GM19238 (cell line): Measurements from ENCODE around the gene NWD2.

Experiments
- DNase-seq: peaks from one replicate; pipeline ENCODE4 v3.0.0; 2011; ENCODE audit warnings: low spot score; ENCODE audit not compliant: insufficient read length

The NWD2 gene

DNA sequence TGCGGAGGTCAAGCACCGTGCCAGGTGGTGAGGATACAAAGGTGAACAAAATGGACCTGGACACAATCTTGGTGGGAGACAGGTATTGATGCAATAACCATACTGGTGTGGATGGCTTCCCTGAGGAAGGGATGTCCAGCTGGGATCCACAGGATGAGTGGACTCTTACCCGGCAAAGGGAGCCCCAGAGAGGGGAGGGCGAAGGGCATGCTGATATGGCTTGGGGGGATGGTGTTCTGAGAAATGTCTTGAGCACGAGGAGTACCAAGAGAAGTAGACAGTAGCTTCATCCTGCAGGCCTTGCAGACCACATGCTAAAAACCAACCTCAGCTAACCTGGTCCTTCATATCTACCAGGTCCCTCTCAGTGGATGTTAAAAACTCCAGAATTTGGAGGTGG lies 220.8 kb downstream of the NWD2 start:
- no peak for DNase-seq

DNA sequence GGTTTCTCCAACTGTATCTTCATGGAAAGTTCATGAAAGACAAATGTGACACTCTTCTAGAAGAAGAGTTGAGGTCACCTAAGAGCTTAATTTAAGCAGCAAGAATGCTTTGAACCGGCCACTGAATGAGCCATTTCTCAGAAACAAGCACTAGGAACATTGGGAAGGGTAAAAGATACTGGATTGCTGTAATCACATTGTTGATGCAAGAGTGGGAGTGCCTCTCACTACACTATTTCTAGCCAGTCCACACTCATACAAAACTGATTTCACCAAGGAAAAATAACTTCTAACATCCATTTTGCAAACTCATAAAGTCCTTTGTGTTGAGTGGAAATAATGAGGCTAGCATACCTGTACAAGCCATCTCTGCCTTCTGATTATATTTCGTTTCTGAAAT lies 221.3 kb downstream of the NWD2 start:
- DNase-seq = no peak

DNA sequence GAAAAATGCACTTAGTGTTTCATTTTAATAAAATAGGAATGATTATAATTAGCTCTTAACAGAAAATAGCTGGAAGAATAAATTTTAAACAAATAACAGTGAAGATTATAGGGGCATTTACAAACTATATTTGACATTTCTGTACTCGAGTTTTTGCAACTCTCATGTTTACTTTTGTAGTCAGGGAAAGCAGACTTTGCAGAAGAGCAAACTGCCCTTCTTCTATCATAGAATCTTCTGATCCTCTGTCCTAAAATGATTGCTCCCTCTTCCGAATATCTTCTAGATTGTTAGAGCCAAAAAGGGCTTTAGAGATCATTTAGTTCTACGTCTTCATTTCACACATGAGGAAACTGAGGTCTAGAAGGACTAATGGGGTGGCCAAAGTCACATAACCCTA lies 222.7 kb downstream of the NWD2 start:
- DNase-seq = no peak

DNA sequence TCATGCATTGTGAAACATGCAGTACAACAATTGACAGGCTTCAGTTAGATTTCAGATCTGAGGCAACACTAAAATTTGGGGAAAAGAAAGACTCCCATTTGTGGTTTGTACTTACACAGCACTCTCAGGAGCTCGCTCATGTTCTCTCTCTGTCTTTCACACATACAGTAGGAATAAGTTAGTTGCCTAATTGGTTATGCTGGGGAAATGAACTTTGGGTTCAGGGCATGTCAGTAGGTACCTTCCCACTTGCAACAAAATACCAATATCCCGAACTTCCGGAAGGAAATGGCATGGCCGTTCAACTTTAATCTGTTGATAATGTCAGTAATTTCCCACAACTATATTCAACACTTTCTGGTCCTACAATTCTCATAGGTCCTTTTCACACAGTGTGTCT lies 223.3 kb downstream of the NWD2 start:
- DNase-seq = no peak

DNA sequence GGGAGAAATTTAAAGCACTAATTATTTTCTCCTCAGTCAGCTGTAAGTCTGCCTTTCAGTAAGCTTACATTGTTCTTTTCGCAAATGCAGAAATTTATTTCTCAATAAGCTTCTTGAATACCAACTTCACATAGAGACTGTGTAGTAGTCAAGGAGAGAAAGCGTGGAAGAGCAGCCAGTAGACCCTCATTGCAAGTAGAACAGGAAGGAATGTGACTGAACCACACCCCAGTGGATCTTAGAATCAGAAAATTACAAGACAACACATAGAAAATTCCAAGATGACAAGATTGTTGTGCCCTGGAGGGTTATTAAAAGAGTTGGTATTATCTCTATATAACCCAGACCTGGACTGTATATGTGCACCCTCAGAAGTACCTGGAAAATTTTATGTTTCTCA lies 224.7 kb downstream of the NWD2 start:
- no peak for DNase-seq

DNA sequence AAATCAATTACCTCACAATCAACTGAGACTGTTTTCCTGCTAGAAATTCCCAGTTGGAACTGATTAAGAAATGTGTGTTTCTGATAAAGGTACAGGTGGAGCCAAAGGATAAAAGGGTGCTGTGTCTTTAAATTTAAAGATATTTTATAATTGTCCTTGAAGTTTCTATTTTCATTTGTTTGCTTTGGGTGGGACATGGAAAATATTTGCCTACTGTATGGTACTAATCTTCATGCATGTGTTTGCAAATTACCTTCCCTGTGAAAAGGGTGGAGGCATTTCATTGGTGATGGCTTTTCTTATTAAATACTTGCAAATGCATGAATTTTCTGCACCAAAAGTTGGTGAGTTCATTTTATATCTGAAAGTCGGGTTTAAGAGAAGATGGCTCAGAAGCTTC lies 225.7 kb downstream of the NWD2 start:
- no peak for DNase-seq

DNA sequence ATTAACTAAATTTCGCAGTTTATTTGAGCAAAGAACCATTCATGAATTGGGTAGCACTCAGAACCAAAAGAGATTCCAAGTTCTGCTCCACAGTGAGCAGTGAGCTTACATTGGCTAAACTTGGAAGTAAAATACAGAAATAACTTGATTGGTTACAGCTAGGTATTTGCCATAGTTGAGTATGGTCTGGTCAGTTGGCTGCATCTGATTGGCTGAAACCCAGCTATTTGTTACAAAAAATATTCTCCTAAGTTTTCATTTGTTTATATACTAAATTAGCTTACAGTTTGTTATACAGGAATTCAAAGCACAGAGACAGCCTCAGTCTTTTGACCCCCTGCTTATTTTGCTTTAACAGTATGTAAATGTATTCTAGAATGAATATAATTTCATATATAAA lies 226.6 kb downstream of the NWD2 start:
- DNase-seq = no peak

DNA sequence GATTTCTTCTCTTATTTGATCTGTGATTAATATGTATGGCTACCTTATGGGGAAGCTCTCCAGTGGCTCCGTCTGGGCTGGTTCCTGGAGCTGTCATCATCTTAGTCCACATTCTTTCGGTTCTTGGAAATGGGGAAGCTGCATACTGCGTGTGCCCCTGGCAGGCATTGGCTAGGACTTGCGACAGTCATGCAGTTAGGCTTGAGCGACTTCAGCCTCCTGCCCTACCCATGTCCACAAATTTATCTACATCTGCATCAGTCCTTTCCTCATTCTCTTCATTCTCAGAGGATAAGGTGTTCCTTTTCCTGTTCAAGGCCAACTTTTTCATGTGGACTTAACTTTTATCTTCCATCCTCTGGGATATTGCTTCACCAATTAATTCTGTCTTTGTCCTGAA lies 227.4 kb downstream of the NWD2 start:
- no peak for DNase-seq

DNA sequence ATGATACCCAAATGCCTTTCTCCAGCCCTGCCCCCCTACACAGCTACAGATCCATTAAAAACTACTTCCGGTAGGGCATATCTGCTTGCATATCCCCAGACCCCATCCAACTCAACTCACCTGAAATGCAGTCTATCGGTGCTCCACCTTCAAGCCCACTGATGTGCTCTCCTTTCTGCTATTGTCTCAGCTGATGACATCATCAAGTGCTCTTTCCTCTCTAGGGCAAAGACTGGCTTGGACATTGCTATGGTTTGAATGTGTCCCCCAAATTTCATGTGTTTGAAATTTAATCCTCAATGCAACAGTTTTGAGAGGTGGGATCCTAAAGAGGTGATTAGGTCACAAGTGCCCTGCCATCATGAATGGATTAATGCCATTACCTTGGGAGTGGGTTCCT lies 229.3 kb downstream of the NWD2 start:
- DNase-seq = no peak

DNA sequence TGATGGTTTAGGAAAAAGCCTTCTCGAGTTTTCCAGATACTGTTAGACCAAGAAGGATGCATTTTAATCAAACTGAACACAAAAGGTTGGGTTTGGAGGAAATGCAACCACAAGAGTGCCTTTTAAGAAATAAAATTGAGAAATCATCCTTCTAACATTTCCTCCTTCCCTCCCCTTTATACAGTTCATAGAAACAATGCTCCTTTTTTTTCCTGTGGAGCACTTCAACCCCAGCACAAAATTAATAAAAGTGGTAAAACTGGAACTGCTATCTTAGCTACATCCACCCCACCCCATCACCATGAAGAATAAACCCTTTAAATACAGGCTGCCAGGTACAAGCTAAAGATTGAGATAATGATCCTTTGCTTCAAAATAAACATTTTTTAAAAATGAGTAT lies 230.5 kb downstream of the NWD2 start:
- no peak for DNase-seq

DNA sequence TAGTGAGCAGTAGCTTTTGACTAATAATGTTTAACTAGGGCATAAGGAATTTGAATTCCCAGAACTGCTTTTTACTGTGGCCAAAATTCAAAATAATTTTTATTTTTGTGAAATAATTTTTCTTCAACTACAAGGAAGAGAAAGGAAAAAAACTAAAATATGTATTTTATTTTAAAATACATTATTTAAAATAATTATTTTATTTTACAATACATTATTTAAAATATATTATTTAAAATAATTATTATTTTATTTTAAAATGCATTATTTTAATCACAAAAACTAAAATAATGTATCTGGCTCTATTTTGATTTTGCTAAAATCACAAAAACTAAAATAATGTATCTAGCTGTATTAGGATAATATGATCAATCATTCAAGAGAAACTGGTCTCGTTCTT lies 231.2 kb downstream of the NWD2 start:
- no peak for DNase-seq

DNA sequence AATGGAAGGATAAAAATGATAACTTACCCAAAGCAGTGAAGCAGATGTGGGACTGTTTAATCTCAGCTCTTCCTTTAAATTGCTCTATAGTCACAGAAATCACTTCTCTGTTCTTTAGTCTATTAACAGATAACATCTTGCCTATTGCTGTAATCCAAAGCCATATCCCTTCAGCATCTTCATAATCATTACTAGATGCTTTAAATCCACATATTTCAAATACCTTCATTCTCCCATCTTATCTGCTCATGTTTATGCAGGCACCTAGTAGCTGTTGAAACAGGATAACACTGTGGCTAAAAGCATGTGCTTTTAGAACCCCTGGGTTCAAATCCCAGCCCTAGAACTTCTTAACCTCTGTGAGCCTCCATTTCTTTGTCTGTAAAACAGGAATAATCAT lies 231.7 kb downstream of the NWD2 start:
- DNase-seq = no peak

DNA sequence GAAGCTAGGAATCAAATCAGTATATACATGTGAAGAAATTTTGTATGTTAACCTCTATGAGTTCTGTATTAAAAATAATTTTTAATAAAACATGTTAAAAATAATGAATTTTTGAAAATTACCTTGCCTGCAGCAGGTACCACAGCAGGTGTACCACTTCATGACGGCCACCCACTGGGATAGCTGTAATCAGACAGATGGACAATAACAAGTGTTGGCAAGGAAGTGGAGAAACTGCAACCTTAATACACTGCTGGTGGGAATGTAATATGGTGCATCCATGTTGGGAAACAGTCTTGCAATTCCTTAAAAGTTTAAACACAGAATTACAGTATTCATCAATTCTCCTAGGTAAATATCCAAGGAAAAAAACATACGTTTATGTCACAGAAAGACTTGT lies 232.1 kb downstream of the NWD2 start:
- DNase-seq = no peak

DNA sequence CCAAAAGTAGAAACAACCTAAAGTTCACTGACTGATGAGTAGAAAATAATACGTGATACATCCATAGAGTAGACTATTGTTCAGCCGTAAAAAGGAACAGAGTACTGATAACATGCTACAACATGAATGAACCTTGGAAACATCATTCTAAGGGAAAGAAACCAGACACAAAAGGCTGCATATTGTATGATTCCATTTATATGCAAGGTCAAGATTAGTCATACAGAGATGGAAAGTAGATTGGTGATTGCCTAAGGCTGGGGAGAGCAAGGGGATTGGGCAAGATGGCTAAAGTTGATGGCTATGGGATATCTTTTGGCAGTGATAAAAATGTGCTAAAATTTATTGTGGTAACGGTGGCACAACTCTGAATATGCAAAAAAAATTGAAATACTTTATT lies 232.6 kb downstream of the NWD2 start:
- DNase-seq = no peak

DNA sequence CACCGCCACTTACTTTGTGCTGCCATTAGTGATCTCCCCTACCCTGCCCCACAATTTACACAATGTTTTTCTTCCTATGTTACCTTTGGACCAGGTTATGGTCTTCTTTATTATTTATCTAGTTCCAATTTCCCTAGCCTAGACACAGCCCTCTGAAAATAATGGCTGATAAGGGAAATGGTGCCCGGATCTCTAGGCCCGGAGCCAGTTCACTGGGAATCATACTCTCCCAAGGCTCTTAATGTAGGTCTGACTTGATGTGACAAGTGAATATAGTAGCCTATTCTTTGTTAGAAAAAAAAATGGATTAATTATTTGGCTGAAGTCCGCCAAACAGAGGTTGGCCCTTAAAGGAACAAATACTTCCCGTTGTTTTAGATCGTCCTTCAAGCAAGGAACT lies 233.6 kb downstream of the NWD2 start:
- no peak for DNase-seq

DNA sequence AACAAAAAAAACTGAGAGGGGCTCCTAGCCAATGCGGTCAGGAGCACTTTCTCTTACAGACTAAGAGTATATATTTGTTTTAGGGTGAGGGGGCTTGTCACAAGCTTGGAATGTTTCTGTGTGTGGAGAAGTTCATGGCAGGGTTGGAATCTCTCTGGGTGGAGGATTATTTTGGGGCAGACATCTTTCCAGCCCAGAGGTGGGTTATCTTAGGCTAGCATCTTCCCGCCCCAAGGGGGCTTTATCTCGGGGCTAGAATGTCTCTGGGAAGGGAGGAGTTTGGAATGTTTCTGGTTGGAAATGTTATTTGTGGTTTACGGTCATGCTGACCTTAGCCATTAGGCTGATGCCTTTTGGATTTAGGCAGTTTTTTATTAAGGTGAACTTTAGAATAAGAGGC lies 236.0 kb downstream of the NWD2 start:
- no peak for DNase-seq

DNA sequence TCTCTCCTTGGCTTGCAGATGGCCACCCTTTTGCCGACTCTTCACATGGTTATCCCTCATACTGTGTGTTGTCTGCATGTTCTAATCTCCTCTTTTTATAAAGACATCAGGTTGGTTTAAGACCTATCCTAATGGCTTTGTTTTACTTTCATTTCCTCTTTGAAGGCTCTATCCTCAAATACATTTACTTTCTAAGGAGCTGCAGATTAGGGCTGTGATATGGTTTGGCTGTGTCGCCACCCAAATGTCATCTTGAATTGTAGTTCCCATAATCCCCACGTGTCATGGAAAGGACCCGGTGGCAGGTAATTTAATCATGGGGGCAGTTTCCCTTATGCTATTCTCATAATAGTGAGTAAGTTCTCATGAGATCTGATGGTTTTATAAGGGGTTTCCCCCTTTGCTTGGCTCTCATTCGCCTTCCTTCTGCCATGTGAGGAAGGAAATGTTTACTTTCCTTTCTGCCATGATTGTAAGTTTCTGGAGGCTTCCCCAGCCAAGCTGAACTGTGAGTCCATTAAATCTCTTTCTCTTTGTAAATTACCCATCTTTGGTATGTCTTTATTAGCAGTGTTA lies 237.1 kb downstream of the NWD2 start:
- DNase-seq = no peak

DNA sequence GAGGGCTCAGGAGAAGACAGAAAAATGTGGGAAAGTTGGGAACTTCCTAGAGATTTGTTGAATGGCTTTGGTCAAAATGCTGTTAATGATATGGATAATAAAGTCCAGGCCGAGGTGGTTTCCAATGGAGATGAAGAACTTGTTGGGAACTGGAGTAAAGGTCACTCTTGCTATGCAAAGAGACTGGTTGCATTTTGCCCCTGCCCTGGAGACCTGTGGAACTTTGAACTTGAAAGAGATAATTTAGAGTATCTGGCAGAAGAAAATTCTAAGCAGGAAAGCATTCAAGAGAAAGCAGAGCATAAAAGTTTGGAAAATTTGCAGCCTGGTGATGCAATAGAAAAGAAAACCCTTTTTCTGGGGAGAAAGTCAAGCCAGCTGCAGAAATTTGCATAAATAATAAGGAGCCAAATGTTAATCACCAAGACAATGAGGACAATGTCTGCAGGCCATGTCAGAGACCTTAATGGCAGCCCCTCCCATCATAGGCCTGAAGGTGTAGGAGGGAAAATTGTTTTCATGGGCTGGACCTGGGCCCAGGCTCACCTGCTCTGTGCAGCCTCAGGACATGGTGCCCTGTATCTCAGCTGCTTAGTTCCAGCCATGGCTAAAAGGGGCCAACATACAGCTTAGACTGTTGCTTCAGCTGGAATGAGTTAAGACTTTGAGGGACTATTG lies 237.8 kb downstream of the NWD2 start:
- DNase-seq = no peak

DNA sequence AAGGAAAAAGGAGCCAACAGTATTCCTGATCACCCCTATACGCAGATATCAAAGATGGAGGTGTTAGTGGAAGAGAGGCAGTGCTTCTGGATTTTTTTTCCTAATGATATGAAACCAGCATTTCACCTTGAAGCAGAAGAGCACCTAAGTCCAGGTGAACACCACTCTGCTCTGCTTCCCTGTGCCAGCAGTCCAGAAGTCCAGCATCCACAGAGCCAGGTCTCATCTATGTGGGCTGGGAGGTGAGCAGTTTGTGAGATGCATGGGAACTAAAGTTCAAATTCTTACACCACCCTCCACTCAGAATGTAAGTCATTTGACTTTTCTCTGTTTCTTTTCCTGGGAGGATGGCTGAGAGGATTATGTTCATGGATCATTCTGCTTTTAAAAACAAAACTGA lies 239.1 kb downstream of the NWD2 start:
- no peak for DNase-seq

DNA sequence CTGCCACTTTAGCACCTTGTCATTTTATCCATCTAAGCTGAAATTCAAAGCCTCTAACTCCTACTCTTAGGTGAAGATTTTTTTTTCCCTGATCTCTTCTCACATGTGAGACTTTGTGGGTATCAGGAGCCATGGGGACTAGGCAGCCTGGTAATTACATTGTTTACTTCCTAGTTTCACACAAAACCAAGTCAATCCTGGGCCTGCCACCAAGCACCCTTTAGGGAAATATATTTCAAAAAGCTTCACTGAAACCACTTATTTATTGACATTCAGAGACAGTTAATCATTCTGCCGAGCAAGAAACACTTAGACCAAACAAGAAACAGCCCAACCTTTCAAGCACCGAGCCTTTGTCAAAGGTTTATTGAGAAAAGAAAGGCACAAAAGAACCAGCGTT lies 241.6 kb downstream of the NWD2 start:
- no peak for DNase-seq

DNA sequence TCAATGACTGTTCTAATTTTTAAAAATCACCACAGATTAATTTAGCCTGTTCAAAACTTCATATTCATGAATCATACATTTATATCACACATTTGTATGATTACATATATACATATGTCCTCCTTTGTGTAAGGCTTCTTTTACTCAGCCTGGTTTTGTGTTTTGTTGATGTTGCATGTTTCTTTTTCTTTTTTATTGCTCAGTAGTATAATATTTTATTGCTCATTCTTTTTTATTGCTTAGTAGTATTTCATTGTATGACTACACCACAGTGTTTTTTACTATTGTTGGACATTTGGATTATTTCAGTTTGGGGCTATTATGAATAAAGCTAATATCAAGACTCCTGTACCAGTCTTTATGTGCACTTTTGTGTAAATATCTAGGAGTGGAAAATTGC lies 243.1 kb downstream of the NWD2 start:
- DNase-seq = no peak

DNA sequence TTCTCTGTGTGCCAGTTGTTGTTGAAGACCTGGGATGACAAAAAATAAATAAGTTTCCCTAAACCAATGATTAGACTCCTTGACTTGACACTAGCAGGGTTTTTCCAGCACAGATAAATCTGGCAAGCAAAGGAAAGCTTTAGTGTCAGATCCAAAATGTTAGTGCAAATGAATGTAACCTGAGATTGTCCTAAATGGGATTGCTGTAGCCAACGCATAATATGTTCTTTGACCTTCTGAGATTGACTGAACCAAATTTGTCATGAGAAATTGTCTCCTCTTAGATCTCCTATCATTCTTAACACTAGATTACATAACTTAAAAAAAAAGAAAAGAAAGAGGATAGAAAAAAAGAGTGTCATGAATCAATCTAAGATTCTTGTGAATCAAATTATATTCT lies 245.2 kb downstream of the NWD2 start:
- no peak for DNase-seq

DNA sequence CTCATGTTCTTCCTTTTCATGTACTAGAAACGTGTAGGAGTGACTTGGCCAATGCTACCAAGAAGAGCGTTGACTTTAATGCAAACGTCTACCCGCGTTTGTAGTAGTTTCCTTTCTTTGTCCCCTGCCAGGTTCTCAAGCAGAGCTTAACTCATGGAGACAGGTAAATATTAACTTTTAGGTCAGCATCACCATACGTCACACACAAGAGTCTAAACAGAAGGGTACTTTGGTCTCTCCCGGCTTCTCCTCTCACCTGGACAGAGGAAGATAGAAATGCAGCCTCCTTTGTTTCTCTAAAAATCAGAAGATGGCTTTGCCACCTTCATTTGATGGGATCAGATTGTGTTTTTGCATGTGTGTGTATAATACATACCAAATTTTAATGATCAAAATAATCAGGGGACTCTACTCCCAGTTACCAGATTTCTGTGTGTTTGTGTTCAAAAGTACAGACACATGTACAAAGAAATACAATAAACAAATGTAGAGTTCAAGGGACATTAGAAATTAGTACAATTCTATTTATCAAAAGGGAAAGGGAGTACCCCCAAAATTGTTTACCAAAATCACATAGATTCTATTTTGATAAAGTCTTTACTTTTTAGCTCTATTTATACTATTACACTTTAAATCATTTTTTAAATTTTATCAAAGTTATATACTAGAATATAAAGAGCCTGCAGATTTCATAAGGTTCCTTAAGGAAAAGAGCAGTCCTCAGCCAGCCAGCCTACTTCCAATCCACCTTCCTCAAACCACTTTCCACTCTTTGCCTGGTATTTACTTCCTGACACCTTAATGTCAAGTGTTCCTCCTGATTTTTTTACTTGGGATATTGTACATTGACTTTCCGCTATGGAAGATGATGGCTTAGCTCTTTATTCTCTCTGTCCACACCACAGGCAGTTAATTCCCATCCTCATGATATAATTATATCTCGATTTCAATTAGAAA lies 246.1 kb downstream of the NWD2 start:
- DNase-seq = no peak
